Lower lobe of right lung (tissue), 2 donors: ENCODE data around the gene CSMD2. TPM values are rescaled to one million over a fixed set of nuclear protein-coding genes. Genes with fewer than 3 reads are reported as not detected.
"Not testable (repeated sequence)": the region's sequence is repeated elsewhere in the genome, so short reads cannot be mapped to it uniquely, and the experiment has no call there.

Experiments
- ATAC-seq, 2 donors: fragments of 200-7000 bp; cut with Tn5 transposase; one replicate each; pipeline ENCODE4 v1.9.1; 2020 to 2022; ENCODE audit warnings: mild to moderate bottlenecking in 2 of 2, moderate library complexity in 2 of 2
- DNase-seq: peaks from one replicate; pipeline ENCODE4 v3.0.0-alpha.2; 2020
- H3K27ac ChIP-seq: fragments of 200-600 bp; one replicate; pipeline ENCODE4 v1.8.0; 2022
- H3K27me3 ChIP-seq: fragments of 200-600 bp; one replicate; pipeline ENCODE4 v1.8.0; 2022; ENCODE audit warnings: low read depth
- H3K36me3 ChIP-seq: fragments of 200-600 bp; one replicate; pipeline ENCODE4 v1.8.0; 2022; ENCODE audit warnings: mild to moderate bottlenecking
- H3K4me1 ChIP-seq: fragments of 200-600 bp; one replicate; pipeline ENCODE4 v1.8.0; 2022
- H3K4me3 ChIP-seq: fragments of 200-600 bp; one replicate; pipeline ENCODE4 v1.8.0; 2022; ENCODE audit warnings: mild to moderate bottlenecking
- H3K9me3 ChIP-seq: fragments of 200-600 bp; one replicate; pipeline ENCODE4 v1.8.0; 2022
- intact Hi-C: fragments of 100-400 bp; cut with DNase I; formaldehyde crosslinking; loops from one replicate; pipeline ENCODE4 v1.11.0; 2022
- total RNA-seq: library from RNA; stranded (reverse); fragmentation: NEBNext Ultra II Directional; extraction: Animal tissue kit (Norgen Biotek cat#: 25700); gene quantifications from one replicate; pipeline ENCODE4 v1.2.1, GENCODE V29; 2021
- TF ChIP-seq, protein P1 (sequence below): fragments of 200-600 bp; IDR thresholded peaks from one replicate; pipeline ENCODE4 v1.8.0; 2022; ENCODE audit warnings: antibody characterized with exemption, mild to moderate bottlenecking
- donor health status: DM: no; HTN: yes; CAD: no; lungs with severe emphysema.

CSMD2 gene
- total RNA-seq, 1 donor from 2014 or later, result 1.1 TPM

DNA sequence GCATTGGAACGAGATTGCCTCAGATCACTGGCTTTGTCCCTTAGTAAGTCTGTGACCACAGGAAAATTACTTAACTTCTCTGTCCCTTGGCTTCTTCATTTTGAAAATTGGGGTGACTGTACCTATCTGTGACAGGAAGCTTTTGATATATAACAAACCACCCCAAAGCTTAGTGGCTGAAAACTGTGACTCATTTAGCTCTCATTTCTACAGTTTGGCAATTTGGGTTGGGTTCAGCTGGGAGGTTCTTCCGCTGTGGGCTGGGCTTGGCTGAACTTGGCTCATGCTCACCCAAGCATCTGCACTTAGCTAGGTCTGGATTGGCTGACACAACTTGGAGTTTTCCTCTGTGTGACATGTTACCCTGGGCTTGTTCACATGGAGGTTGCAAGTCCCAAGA lies 25.7 kb upstream of the CSMD2 start:
- Histone ChIP-seq H3K27ac (no peak overlapping the region), H3K9me3 (no peaks in the 10 kb centered on the region), H3K36me3 (no peaks in the 10 kb centered on the region), H3K27me3 (peaks cover 3% of the 10 kb centered on the region), H3K4me1 (no peaks in the 10 kb centered on the region), H3K4me3 (no peak overlapping the region)
- intact Hi-C loops, result no loop called here
- DNase-seq, result no peak
- no peak for ATAC-seq
- TF ChIP-seq, protein P1, sequence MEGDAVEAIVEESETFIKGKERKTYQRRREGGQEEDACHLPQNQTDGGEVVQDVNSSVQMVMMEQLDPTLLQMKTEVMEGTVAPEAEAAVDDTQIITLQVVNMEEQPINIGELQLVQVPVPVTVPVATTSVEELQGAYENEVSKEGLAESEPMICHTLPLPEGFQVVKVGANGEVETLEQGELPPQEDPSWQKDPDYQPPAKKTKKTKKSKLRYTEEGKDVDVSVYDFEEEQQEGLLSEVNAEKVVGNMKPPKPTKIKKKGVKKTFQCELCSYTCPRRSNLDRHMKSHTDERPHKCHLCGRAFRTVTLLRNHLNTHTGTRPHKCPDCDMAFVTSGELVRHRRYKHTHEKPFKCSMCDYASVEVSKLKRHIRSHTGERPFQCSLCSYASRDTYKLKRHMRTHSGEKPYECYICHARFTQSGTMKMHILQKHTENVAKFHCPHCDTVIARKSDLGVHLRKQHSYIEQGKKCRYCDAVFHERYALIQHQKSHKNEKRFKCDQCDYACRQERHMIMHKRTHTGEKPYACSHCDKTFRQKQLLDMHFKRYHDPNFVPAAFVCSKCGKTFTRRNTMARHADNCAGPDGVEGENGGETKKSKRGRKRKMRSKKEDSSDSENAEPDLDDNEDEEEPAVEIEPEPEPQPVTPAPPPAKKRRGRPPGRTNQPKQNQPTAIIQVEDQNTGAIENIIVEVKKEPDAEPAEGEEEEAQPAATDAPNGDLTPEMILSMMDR, result no peak

DNA sequence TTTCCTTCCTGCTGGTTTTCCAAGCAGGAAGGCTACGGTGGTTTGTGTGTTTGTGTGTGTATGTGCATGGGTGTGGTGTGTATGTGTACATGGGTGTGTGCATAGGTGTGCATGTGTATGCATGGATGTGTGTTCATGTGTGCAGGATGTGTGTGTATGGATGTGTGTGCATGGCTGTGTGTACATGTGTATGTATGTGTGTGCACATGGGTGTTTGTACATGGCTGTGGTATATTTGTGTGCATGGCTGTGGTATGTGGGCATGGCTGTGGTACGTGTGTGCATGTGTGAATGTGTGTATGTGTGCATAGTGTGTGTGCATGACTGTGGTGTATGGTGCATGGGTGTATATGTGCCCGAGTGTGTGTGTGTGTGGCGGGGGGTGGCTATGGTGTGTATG lies 24.0 kb upstream of the CSMD2 start:
- H3K27ac ChIP-seq, result no peak overlapping the region
- no peaks in the 10 kb centered on the region for H3K9me3 ChIP-seq
- DNase-seq (no peak), ATAC-seq (peak in 1 of 2 donors; percentile 45)
- peaks cover 3% of the 10 kb centered on the region for H3K27me3 ChIP-seq
- H3K4me3 ChIP-seq, result no peak overlapping the region
- TF ChIP-seq, protein P1, result no peak
- H3K36me3 ChIP-seq, result no peaks in the 10 kb centered on the region
- no peaks in the 10 kb centered on the region for H3K4me1 ChIP-seq
- intact Hi-C loops, result no loop called here

DNA sequence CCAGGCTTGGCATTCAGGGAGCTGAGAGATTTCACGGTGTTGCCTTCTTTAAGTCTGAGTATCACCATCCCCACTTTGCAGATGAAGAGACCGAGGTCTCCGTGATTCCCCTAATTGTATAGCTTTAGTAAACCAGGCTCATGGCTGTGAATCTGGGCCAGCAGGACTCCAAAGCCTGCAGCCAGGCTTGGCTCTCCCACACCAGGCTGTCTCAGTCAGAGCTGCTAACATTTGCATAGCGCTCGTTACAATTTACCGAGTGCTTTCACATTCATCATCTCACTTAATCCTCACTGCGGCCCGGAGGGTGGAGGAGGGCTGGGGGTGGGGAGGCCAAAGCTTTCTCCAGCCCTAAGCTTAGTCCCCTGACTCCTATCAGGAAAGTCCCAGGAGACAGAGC lies 23.4 kb upstream of the CSMD2 start:
- Histone ChIP-seq H3K27me3 (peaks cover 3% of the 10 kb centered on the region), H3K4me3 (no peak overlapping the region), H3K9me3 (no peaks in the 10 kb centered on the region), H3K4me1 (no peaks in the 10 kb centered on the region), H3K27ac (no peak overlapping the region), H3K36me3 (no peaks in the 10 kb centered on the region)
- DNase-seq (no peak), ATAC-seq (no peak)
- TF ChIP-seq, protein P1, result no peak
- intact Hi-C loops, result no loop called here

DNA sequence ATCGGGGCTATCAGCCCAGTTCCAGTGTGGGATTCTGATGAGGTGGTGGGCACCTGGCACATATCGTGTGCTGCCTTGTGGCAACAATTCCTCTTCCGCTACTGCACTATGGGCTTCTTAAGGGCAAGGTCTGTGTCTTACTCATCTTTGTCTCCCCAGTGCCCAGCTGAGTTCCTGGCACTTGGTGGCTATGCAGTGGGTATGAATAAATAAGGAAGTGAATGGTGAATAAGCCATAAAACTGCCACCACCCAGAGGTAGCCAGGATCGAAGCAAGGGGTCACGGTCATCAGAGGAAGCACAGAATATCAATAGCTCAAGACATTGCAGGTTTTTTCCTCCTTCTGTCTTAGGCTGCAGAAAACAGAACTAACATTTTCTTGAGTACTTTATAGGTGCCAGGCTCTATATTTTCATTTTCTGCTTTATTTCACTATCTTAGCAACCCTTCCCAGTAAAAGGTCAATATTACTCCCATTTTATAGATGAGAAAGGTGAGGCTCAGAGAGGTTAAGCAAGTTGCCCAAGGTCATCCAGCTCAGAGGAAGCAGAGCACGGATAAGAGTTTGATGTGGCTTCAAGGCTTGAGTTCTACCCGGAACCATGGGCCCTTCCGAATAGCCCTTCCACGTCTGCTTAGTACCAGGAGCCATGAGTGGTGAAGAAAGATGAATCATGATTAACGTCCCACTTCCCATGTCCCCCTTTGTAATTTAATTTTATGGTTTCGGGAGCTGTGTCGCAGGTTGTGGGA lies 21.9 kb upstream of the CSMD2 start:
- H3K27me3 ChIP-seq, result peaks cover 3% of the 10 kb centered on the region
- no peak overlapping the region for H3K27ac ChIP-seq
- no peaks in the 10 kb centered on the region for H3K9me3 ChIP-seq
- no peaks in the 10 kb centered on the region for H3K36me3 ChIP-seq
- no peaks in the 10 kb centered on the region for H3K4me1 ChIP-seq
- intact Hi-C loops, result no loop called here
- no peak overlapping the region for H3K4me3 ChIP-seq
- TF ChIP-seq, protein P1, result no peak
- ATAC-seq (no peak), DNase-seq (no peak)

DNA sequence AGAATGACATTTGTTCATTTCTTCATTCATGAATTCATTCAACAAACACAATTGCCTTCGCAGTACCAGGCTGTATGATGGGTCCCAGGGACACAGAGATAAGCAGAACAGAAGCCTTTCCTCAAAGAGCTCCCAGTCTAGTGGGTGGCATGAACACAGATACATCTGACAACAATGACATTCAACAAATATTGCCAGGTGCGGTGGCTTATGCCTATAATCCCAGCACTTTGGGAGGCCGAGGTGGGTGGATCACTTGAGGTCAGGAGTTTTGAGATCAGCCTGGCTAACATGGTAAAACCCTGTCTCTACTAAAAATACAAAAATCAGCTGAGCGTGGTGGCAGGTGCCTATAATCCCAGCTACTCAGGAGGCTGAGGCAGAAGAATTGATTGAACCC lies 18.4 kb upstream of the CSMD2 start:
- H3K9me3 ChIP-seq, H3K36me3 ChIP-seq, H3K4me3 ChIP-seq, intact Hi-C loops, DNase-seq, H3K27ac ChIP-seq, H3K4me1 ChIP-seq, ATAC-seq, H3K27me3 ChIP-seq: not testable (repeated sequence)

DNA sequence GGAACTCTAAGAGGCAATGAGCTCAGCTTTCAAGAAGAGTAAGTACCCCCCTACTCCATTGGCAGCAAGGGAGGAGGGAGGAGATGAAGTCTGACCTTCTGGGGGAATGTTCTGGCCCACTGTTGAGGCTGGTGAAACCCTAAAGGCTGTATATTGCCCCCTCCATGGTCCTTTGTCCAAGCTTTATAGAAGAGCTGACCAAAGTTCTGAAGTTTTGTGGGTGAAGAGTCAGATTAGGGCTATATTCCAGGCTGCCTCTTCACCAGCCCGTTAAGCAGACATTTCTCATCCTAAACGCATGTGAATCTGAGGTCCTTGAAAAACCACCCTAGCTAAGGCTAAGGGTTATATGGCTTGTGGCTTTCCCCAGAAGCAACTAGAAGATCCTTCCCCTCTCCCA lies 13.0 kb upstream of the CSMD2 start:
- Histone ChIP-seq H3K27me3 (peaks cover 50% of the 10 kb centered on the region), H3K4me1 (no peaks in the 10 kb centered on the region), H3K4me3 (no peak overlapping the region), H3K9me3 (no peaks in the 10 kb centered on the region), H3K27ac (no peak overlapping the region), H3K36me3 (no peaks in the 10 kb centered on the region)
- intact Hi-C loops, result no loop called here
- TF ChIP-seq, protein P1, result no peak
- no peak for ATAC-seq
- DNase-seq, result no peak
